Measurements from ENCODE around the gene PRSS16. TPM values are rescaled to one million over a fixed set of nuclear protein-coding genes. Genes with fewer than 3 reads are reported as not detected.
A peak's percentile ranks its signal among the peaks of the same experiment; 100 is the strongest.

PRSS16 gene
- total and polyA plus RNA-seq, 9 of the 15 experiments (the other 6 are each of a cell fraction or from before 2014, with no cell fraction given): 4.5 to 21.3 (median 12.1) TPM

GRCh38 chr6:27237089-27237803, 10.3 kb upstream of the PRSS16 start (continued):
- TF ChIP-seq, protein P1, sequence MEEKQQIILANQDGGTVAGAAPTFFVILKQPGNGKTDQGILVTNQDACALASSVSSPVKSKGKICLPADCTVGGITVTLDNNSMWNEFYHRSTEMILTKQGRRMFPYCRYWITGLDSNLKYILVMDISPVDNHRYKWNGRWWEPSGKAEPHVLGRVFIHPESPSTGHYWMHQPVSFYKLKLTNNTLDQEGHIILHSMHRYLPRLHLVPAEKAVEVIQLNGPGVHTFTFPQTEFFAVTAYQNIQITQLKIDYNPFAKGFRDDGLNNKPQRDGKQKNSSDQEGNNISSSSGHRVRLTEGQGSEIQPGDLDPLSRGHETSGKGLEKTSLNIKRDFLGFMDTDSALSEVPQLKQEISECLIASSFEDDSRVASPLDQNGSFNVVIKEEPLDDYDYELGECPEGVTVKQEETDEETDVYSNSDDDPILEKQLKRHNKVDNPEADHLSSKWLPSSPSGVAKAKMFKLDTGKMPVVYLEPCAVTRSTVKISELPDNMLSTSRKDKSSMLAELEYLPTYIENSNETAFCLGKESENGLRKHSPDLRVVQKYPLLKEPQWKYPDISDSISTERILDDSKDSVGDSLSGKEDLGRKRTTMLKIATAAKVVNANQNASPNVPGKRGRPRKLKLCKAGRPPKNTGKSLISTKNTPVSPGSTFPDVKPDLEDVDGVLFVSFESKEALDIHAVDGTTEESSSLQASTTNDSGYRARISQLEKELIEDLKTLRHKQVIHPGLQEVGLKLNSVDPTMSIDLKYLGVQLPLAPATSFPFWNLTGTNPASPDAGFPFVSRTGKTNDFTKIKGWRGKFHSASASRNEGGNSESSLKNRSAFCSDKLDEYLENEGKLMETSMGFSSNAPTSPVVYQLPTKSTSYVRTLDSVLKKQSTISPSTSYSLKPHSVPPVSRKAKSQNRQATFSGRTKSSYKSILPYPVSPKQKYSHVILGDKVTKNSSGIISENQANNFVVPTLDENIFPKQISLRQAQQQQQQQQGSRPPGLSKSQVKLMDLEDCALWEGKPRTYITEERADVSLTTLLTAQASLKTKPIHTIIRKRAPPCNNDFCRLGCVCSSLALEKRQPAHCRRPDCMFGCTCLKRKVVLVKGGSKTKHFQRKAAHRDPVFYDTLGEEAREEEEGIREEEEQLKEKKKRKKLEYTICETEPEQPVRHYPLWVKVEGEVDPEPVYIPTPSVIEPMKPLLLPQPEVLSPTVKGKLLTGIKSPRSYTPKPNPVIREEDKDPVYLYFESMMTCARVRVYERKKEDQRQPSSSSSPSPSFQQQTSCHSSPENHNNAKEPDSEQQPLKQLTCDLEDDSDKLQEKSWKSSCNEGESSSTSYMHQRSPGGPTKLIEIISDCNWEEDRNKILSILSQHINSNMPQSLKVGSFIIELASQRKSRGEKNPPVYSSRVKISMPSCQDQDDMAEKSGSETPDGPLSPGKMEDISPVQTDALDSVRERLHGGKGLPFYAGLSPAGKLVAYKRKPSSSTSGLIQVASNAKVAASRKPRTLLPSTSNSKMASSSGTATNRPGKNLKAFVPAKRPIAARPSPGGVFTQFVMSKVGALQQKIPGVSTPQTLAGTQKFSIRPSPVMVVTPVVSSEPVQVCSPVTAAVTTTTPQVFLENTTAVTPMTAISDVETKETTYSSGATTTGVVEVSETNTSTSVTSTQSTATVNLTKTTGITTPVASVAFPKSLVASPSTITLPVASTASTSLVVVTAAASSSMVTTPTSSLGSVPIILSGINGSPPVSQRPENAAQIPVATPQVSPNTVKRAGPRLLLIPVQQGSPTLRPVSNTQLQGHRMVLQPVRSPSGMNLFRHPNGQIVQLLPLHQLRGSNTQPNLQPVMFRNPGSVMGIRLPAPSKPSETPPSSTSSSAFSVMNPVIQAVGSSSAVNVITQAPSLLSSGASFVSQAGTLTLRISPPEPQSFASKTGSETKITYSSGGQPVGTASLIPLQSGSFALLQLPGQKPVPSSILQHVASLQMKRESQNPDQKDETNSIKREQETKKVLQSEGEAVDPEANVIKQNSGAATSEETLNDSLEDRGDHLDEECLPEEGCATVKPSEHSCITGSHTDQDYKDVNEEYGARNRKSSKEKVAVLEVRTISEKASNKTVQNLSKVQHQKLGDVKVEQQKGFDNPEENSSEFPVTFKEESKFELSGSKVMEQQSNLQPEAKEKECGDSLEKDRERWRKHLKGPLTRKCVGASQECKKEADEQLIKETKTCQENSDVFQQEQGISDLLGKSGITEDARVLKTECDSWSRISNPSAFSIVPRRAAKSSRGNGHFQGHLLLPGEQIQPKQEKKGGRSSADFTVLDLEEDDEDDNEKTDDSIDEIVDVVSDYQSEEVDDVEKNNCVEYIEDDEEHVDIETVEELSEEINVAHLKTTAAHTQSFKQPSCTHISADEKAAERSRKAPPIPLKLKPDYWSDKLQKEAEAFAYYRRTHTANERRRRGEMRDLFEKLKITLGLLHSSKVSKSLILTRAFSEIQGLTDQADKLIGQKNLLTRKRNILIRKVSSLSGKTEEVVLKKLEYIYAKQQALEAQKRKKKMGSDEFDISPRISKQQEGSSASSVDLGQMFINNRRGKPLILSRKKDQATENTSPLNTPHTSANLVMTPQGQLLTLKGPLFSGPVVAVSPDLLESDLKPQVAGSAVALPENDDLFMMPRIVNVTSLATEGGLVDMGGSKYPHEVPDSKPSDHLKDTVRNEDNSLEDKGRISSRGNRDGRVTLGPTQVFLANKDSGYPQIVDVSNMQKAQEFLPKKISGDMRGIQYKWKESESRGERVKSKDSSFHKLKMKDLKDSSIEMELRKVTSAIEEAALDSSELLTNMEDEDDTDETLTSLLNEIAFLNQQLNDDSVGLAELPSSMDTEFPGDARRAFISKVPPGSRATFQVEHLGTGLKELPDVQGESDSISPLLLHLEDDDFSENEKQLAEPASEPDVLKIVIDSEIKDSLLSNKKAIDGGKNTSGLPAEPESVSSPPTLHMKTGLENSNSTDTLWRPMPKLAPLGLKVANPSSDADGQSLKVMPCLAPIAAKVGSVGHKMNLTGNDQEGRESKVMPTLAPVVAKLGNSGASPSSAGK (IDR thresholded peaks at IDR 0.05): peak; percentile 88
- TF ChIP-seq MEF2D (tag; conservative IDR thresholded peaks at IDR 0.05; ENCODE audit: low read depth) (peak; percentile 76), ZNF354B (CRISPR knock-in tag; IDR thresholded peaks at IDR 0.05) (peak; percentile 66; the same call in 1 of the 2 replicates), ZNF79 (CRISPR knock-in tag; IDR thresholded peaks at IDR 0.05; ENCODE audit: low read depth) (peak; percentile 75; the same call in 1 of the 2 replicates), CLOCK (CRISPR knock-in tag; IDR thresholded peaks at IDR 0.05; ENCODE audit: borderline replicate concordance) (no peak), ZNF124 (CRISPR knock-in tag; IDR thresholded peaks at IDR 0.05) (no peak), TCF3 (CRISPR knock-in tag; IDR thresholded peaks at IDR 0.05) (no peak)
- TF ChIP-seq, protein P2, sequence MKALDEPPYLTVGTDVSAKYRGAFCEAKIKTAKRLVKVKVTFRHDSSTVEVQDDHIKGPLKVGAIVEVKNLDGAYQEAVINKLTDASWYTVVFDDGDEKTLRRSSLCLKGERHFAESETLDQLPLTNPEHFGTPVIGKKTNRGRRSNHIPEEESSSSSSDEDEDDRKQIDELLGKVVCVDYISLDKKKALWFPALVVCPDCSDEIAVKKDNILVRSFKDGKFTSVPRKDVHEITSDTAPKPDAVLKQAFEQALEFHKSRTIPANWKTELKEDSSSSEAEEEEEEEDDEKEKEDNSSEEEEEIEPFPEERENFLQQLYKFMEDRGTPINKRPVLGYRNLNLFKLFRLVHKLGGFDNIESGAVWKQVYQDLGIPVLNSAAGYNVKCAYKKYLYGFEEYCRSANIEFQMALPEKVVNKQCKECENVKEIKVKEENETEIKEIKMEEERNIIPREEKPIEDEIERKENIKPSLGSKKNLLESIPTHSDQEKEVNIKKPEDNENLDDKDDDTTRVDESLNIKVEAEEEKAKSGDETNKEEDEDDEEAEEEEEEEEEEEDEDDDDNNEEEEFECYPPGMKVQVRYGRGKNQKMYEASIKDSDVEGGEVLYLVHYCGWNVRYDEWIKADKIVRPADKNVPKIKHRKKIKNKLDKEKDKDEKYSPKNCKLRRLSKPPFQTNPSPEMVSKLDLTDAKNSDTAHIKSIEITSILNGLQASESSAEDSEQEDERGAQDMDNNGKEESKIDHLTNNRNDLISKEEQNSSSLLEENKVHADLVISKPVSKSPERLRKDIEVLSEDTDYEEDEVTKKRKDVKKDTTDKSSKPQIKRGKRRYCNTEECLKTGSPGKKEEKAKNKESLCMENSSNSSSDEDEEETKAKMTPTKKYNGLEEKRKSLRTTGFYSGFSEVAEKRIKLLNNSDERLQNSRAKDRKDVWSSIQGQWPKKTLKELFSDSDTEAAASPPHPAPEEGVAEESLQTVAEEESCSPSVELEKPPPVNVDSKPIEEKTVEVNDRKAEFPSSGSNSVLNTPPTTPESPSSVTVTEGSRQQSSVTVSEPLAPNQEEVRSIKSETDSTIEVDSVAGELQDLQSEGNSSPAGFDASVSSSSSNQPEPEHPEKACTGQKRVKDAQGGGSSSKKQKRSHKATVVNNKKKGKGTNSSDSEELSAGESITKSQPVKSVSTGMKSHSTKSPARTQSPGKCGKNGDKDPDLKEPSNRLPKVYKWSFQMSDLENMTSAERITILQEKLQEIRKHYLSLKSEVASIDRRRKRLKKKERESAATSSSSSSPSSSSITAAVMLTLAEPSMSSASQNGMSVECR (CRISPR knock-in tag; IDR thresholded peaks at IDR 0.05): no peak; the same call in 1 of the 2 replicates

Data from K562 (cell line).